SU-DHL-6 (cell line): ENCODE results near the gene RALY.

ENCODE experiments used
- H2AFZ ChIP-seq: fragments of 200-600 bp; sonication (generic); 2 replicates; pipeline ENCODE4 v1.6.1; 2014; ENCODE audit warnings: low read depth, mild to moderate bottlenecking, moderate library complexity, mixed read lengths, antibody characterized with exemption, low read length; ENCODE audit not compliant: severe bottlenecking
- H3F3A ChIP-seq: fragments of 200-600 bp; shearing (Covaris generic); 2 replicates; pipeline ENCODE4 v1.6.0; 2016; ENCODE audit warnings: antibody characterized with exemption, mild to moderate bottlenecking; ENCODE audit not compliant: insufficient read depth
- H3K27ac ChIP-seq: fragments of 200-600 bp; sonication (generic); 2 replicates; pipeline ENCODE4 v1.5.1; 2016; ENCODE audit warnings: low read depth, mild to moderate bottlenecking, low read length, moderate library complexity, mixed read lengths
- H3K27me3 ChIP-seq: fragments of 200-600 bp; sonication (generic), shearing (Covaris generic); 2 replicates; pipeline ENCODE4 v1.6.0; 2014; ENCODE audit warnings: mild to moderate bottlenecking, low read length
- H3K36me3 ChIP-seq: fragments of 200-600 bp; sonication (generic); 2 replicates; pipeline ENCODE4 v1.6.1; 2014; ENCODE audit warnings: mild to moderate bottlenecking, low read length, mixed read lengths
- H3K4me2 ChIP-seq: fragments of 300-600, 200-600 bp; shearing (Covaris generic), sonication (generic); 2 replicates; pipeline ENCODE4 v1.6.0; 2014; ENCODE audit warnings: low read length, low read depth, mild to moderate bottlenecking; ENCODE audit not compliant: poor library complexity, severe bottlenecking
- H3K4me3 ChIP-seq: fragments of 200-600 bp; sonication (generic); 2 replicates; pipeline ENCODE4 v1.5.1; 2014; ENCODE audit warnings: antibody characterized with exemption, low read length, mild to moderate bottlenecking, mixed read lengths; ENCODE audit not compliant: insufficient read depth, poor library complexity, severe bottlenecking
- H3K79me2 ChIP-seq: fragments of 200-600 bp; sonication (generic); 2 replicates; pipeline ENCODE4 v1.6.1; 2014; ENCODE audit warnings: mild to moderate bottlenecking, low read length, moderate library complexity; ENCODE audit not compliant: insufficient read depth
- H3K9ac ChIP-seq: fragments of 200-600 bp; sonication (generic); 2 replicates; pipeline ENCODE4 v1.7.0; 2014; ENCODE audit warnings: mild to moderate bottlenecking, low read length
- H3K9me2 ChIP-seq: fragments of 200-600 bp; sonication (generic); replicated peaks from 2 replicates; pipeline ENCODE4 v1.6.1; 2014; ENCODE audit warnings: low read length; ENCODE audit not compliant: insufficient read depth
- H3K9me3 ChIP-seq: fragments of 200-600 bp; sonication (generic); 2 replicates; pipeline ENCODE4 v1.6.1; 2014; ENCODE audit warnings: low read length, mixed read lengths; ENCODE audit not compliant: insufficient read depth
- H4K20me1 ChIP-seq: fragments of 200-600 bp; sonication (generic); 2 replicates; pipeline ENCODE4 v1.6.1; 2014; ENCODE audit warnings: low read depth, mild to moderate bottlenecking, antibody characterized with exemption, low read length, moderate library complexity, mixed read lengths
- EZH2phosphoT487 ChIP-seq: fragments of 200-600 bp; sonication (generic), shearing (Covaris generic); conservative IDR thresholded peaks from 2 replicates; pipeline ENCODE4 v1.6.1; 2018; ENCODE audit warnings: mild to moderate bottlenecking, antibody characterized with exemption, low read length, moderate library complexity, mixed read lengths
- TF ChIP-seq, protein P1 (sequence below): fragments of 200-600 bp; sonication (generic); IDR thresholded peaks from one replicate; pipeline ENCODE4 v1.5.1; 2017; ENCODE audit warnings: antibody characterized with exemption, mild to moderate bottlenecking, low read length, moderate library complexity; ENCODE audit not compliant: insufficient read depth, poor library complexity, severe bottlenecking

The RALY gene

GRCh38 chr20:33990075-33990474 is 3.6 kb upstream of the RALY start:
- H3K4me2 ChIP-seq = no peak overlapping the region
- H3F3A ChIP-seq = no peaks in the 10 kb centered on the region
- no peak for TF ChIP-seq EZH2phosphoT487
- TF ChIP-seq, protein P1, sequence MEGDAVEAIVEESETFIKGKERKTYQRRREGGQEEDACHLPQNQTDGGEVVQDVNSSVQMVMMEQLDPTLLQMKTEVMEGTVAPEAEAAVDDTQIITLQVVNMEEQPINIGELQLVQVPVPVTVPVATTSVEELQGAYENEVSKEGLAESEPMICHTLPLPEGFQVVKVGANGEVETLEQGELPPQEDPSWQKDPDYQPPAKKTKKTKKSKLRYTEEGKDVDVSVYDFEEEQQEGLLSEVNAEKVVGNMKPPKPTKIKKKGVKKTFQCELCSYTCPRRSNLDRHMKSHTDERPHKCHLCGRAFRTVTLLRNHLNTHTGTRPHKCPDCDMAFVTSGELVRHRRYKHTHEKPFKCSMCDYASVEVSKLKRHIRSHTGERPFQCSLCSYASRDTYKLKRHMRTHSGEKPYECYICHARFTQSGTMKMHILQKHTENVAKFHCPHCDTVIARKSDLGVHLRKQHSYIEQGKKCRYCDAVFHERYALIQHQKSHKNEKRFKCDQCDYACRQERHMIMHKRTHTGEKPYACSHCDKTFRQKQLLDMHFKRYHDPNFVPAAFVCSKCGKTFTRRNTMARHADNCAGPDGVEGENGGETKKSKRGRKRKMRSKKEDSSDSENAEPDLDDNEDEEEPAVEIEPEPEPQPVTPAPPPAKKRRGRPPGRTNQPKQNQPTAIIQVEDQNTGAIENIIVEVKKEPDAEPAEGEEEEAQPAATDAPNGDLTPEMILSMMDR = no peak
- H3K9ac ChIP-seq = no peak overlapping the region
- no peaks in the 10 kb centered on the region for H3K36me3 ChIP-seq
- no peak overlapping the region for H2AFZ ChIP-seq
- no peak overlapping the region for H3K27ac ChIP-seq
- H4K20me1 ChIP-seq = peaks cover 6% of the 10 kb centered on the region
- no peaks in the 10 kb centered on the region for H3K27me3 ChIP-seq
- H3K9me3 ChIP-seq = no peaks in the 10 kb centered on the region
- no peak overlapping the region for H3K4me3 ChIP-seq
- H3K79me2 ChIP-seq = peaks cover 17% of the 10 kb centered on the region
- H3K9me2 ChIP-seq = no peaks in the 10 kb centered on the region

DNA sequence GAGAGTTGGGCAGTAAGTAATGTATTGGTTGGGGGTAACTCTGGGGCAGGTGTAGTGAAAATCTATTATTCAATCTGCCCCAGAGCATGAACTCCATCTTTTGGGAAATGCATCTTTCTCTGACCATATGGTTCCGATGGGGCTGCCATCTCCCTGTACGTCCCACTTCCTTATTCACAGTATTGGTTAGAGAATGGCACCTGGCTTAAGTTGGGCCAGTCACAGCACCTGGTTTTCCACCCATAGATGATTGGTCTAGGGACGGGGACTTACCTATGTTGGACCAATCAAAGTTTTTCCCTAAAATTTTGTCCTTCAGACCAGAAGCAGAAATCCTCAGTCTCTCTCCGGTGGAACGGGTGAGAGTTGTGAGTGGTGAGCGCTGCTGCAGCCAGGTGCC is 2.2 kb upstream of the RALY start:
- H3K27ac ChIP-seq = no peak overlapping the region
- H3K9me2 ChIP-seq = no peaks in the 10 kb centered on the region
- peaks cover 20% of the 10 kb centered on the region for H4K20me1 ChIP-seq
- H3K79me2 ChIP-seq = peaks cover 32% of the 10 kb centered on the region
- H3F3A ChIP-seq = no peaks in the 10 kb centered on the region
- peak overlapping the region; percentile 73 for H3K4me2 ChIP-seq
- H3K27me3 ChIP-seq = no peaks in the 10 kb centered on the region
- H3K4me3 ChIP-seq = no peak overlapping the region
- no peak overlapping the region for H2AFZ ChIP-seq
- H3K9me3 ChIP-seq = no peaks in the 10 kb centered on the region
- H3K9ac ChIP-seq = no peak overlapping the region
- H3K36me3 ChIP-seq = no peaks in the 10 kb centered on the region
- TF ChIP-seq, protein P1 = no peak
- TF ChIP-seq EZH2phosphoT487 = no peak

- Histone ChIP-seq H3K27ac (peak overlapping the region; percentile 56), H3K79me2 (peaks cover 40% of the 10 kb centered on the region)
Measured at GRCh38 chr20:33992145-33992922, 1.4 kb upstream of the RALY start.

More at GRCh38 chr20:33992145-33992922, 1.4 kb upstream of the RALY start:
- Histone ChIP-seq H3K27me3 (no peaks in the 10 kb centered on the region), H3F3A (no peaks in the 10 kb centered on the region), H3K9me3 (no peaks in the 10 kb centered on the region), H2AFZ (peak overlapping the region; percentile 70), H4K20me1 (peaks cover 26% of the 10 kb centered on the region), H3K36me3 (no peaks in the 10 kb centered on the region), H3K4me2 (peak overlapping the region; percentile 73), H3K9ac (peak overlapping the region; percentile 86), H3K4me3 (peak overlapping the region; percentile 91), H3K9me2 (no peaks in the 10 kb centered on the region)
- TF ChIP-seq EZH2phosphoT487 = no peak
- TF ChIP-seq, protein P1 = no peak
